ENCODE measurements around the gene HIP1R. TPM values are rescaled to one million over a fixed set of nuclear protein-coding genes. Genes with fewer than 3 reads are reported as not detected.

HIP1R gene
- total and polyA plus RNA-seq, 10 of the 15 experiments (the other 5 are each of a cell fraction or from before 2014, with no cell fraction given): 0.18 to 27.7 (median 11.7) TPM

- TF ChIP-seq TARDBP (IDR thresholded peaks at IDR 0.05; ENCODE audit: borderline replicate concordance) (no peak; the same call in 1 of the 2 replicates), ASH2L (IDR thresholded peaks at IDR 0.05; ENCODE audit: borderline replicate concordance, low read depth) (no peak), SP1 (IDR thresholded peaks at IDR 0.05; ENCODE audit: low read depth, low read length) (peak; percentile 39), FOXK2 (IDR thresholded peaks at IDR 0.05) (no peak), ZBTB33 (IDR thresholded peaks at IDR 0.05) (no peak), CBFB (IDR thresholded peaks at IDR 0.05; ENCODE audit: low read depth) (peak; percentile 97), ATF2 (IDR thresholded peaks at IDR 0.05; ENCODE audit: low read length) (peak; percentile 92), BCLAF1 (IDR thresholded peaks at IDR 0.05) (no peak), EGR1 (IDR thresholded peaks at IDR 0.05; ENCODE audit: borderline replicate concordance in 1 of 2, low read depth in 2 of 2, low read length in 2 of 2) (0 out of 3 replicates have a peak, but pooled peaks of 1 of the 2 experiments have one; percentile 38), RCOR1 (conservative IDR thresholded peaks at IDR 0.05; ENCODE audit: low read depth, low read length) (no peak), MEF2B (IDR thresholded peaks at IDR 0.05; ENCODE audit: partially characterized antibody, poor library complexity, severe bottlenecking) (peak; percentile 71), EZH2 (IDR thresholded peaks at IDR 0.05; ENCODE audit: borderline replicate concordance, control insufficient read depth, low read depth, low read length) (no peak), ZNF24 (IDR thresholded peaks at IDR 0.05) (no peak), RUNX3 (IDR thresholded peaks at IDR 0.05; ENCODE audit: low read length) (peak; percentile 100), TCF12 (IDR thresholded peaks at IDR 0.05; ENCODE audit: low read depth, low read length) (peak; percentile 92), SMAD5 (IDR thresholded peaks at IDR 0.05; ENCODE audit: low read depth) (no peak), RB1 (IDR thresholded peaks at IDR 0.05; ENCODE audit: borderline replicate concordance) (no peak), NBN (IDR thresholded peaks at IDR 0.05) (peak; percentile 44; the same call in 1 of the 2 replicates), BCL11A (IDR thresholded peaks at IDR 0.05; ENCODE audit: low read depth, low read length) (peak; percentile 79), EP300 (IDR thresholded peaks at IDR 0.05; ENCODE audit: borderline replicate concordance in 1 of 2, control insufficient read depth in 1 of 2, low read depth in 2 of 2, low read length in 2 of 2) (peak; percentile 70 to 86), BHLHE40 (IDR thresholded peaks at IDR 0.05; ENCODE audit: borderline replicate concordance in 1 of 2, low read depth in 2 of 2, low read length in 1 of 2) (peak; percentile 74 to 77; a peak in 3 of 4 replicates), PAX5 (IDR thresholded peaks at IDR 0.05; ENCODE audit: borderline replicate concordance, low read depth, low read length) (peak; percentile 81; the same call in 1 of the 2 replicates), PKNOX1 (IDR thresholded peaks at IDR 0.05) (no peak)
These were observed 51.9 kb downstream of the HIP1R start (continued) for GRCh38 chr12:122886851-122887818.

Measured in GM12878 (cell line).